K562 (cell line): ENCODE data around the gene PRR20A. TPM values are rescaled to one million over a fixed set of nuclear protein-coding genes. Genes with fewer than 3 reads are reported as not detected.
"Not testable (repeated sequence)": the region's sequence is repeated elsewhere in the genome, so short reads cannot be mapped to it uniquely, and the experiment has no call there.

Source experiments
- ATAC-seq: fragments of 200-7000 bp; cut with Tn5 transposase; 3 replicates; pipeline ENCODE4 v1.9.1; 2020; ENCODE audit warnings: moderate library complexity
- BruUV-seq: library from RNA; stranded (reverse); fragments of 400-500 nt; replicated peaks from 2 replicates; lab custom pipeline; 2021; lab: Mats Ljungman, UMichigan
- CTCF ChIA-PET: fragments of 300-600 bp; formaldehyde crosslinking; extraction: SDS; loops from one replicate; lab custom pipeline; 2021; ENCODE audit warnings: low intra/inter-chr PET ratio; lab: Yijun Ruan, JAX
- POLR2A ChIA-PET: fragments of 300-600, 350-650 bp; sonication (Branson Sonifier 250); formaldehyde crosslinking; extraction: SDS; loops from one replicate; lab custom pipeline; 2021; ENCODE audit warnings: antibody characterized with exemption, inconsistent platforms; lab: Yijun Ruan, JAX
- DNase-seq, 4 experiments: peaks; one replicate each; pipeline versions ENCODE4 v3.0.0 to v3.0.0-alpha.2; 2011 to 2018; ENCODE audit warnings: low spot score in 3 of 4, mixed read lengths in 3 of 4; ENCODE audit errors: extremely low read depth in 1 of 4
- FAIRE-seq: peaks from 2 replicates; lab custom pipeline; 2011; peaks lifted over from hg19 to GRCh38; lab: Jason Lieb, UNC
- H2AFZ ChIP-seq: 2 replicates; pipeline ENCODE4 v1.6.0; 2011; ENCODE audit warnings: low read depth, low read length, control low read depth, inconsistent platforms
- H3K27ac ChIP-seq: fragments of 200-600 bp; 3 replicates; pipeline ENCODE4 v1.8.0; 2011; ENCODE audit warnings: low read depth, mild to moderate bottlenecking, control low read depth, inconsistent platforms, low read length, moderate library complexity, mixed read lengths; ENCODE audit errors: extremely low read depth
- H3K27me3 ChIP-seq, 2 experiments: fragments of 300-600 bp in 1 of 2; 2 replicates in 1 of 2; 3 replicates in 1 of 2; pipeline versions ENCODE4 v1.6.0 to v1.8.0; 2011; ENCODE audit warnings: inconsistent platforms in 2 of 2, low read length in 2 of 2, mild to moderate bottlenecking in 1 of 2, mixed read lengths in 1 of 2, moderate library complexity in 1 of 2; ENCODE audit not compliant: control insufficient read depth in 2 of 2, insufficient read depth in 2 of 2
- H3K36me3 ChIP-seq: fragments of 300-600 bp; 3 replicates; pipeline ENCODE4 v1.8.0; 2011; ENCODE audit warnings: mild to moderate bottlenecking, low read length, inconsistent platforms; ENCODE audit not compliant: control insufficient read depth, insufficient read depth
- H3K4me1 ChIP-seq, 2 experiments: fragments of 200-600 bp in 1 of 2; replicated peaks in 1 of 2; 2 replicates in 1 of 2; 3 replicates in 1 of 2; pipeline versions ENCODE4 v1.5.1 to v1.8.0; 2011; ENCODE audit warnings: inconsistent platforms in 2 of 2, low read length in 2 of 2, mild to moderate bottlenecking in 1 of 2, mixed read lengths in 1 of 2, moderate library complexity in 1 of 2; ENCODE audit not compliant: control insufficient read depth in 2 of 2, insufficient read depth in 2 of 2
- H3K4me2 ChIP-seq: 2 replicates; pipeline ENCODE4 v1.6.1; 2011; ENCODE audit warnings: low read length, control low read depth, inconsistent platforms, mixed read lengths; ENCODE audit not compliant: insufficient read depth
- H3K4me3 ChIP-seq: fragments of 200-600 bp; sonication (generic), shearing (Covaris generic); 2 replicates; pipeline ENCODE4 v1.5.1; 2016; ENCODE audit warnings: control low read depth, inconsistent platforms
- H3K79me2 ChIP-seq: fragments of 200-600 bp; 3 replicates; pipeline ENCODE4 v1.8.0; 2011; ENCODE audit warnings: low read length, inconsistent platforms; ENCODE audit not compliant: control insufficient read depth, insufficient read depth
- H3K9ac ChIP-seq, 2 experiments: 2 replicates each; pipeline versions ENCODE4 v1.6.0 to v1.6.1; 2011; ENCODE audit warnings: low read depth in 2 of 2, low read length in 2 of 2, control low read depth in 1 of 2, inconsistent platforms in 1 of 2, mild to moderate bottlenecking in 1 of 2, mixed read lengths in 1 of 2; ENCODE audit not compliant: insufficient read depth in 1 of 2
- H3K9me1 ChIP-seq: one replicate; pipeline ENCODE4 v1.6.0; 2011; ENCODE audit warnings: inconsistent platforms, mild to moderate bottlenecking, low read length, moderate library complexity; ENCODE audit not compliant: control insufficient read depth, insufficient read depth
- H3K9me3 ChIP-seq: replicated peaks from 2 replicates; pipeline ENCODE4 v1.5.1; 2011; ENCODE audit warnings: low read depth, low read length, inconsistent platforms; ENCODE audit not compliant: control insufficient read depth, insufficient read depth
- H4K20me1 ChIP-seq: replicated peaks from 2 replicates; pipeline ENCODE4 v1.6.1; 2011; ENCODE audit warnings: low read length, inconsistent platforms, mixed read lengths; ENCODE audit not compliant: control insufficient read depth, insufficient read depth
- ARID1B ChIP-seq: fragments of 450-650 bp; IDR thresholded peaks from 2 replicates; pipeline ENCODE4 v1.6.1; 2016; ENCODE audit warnings: antibody characterized with exemption, mild to moderate bottlenecking, inconsistent platforms
- MYC ChIP-seq, 2 experiments: fragments of 250-450 bp in 1 of 2; sonication (Bioruptor Pico) in 1 of 2; IDR thresholded peaks; 2 replicates each; pipeline versions ENCODE4 v1.5.1 to v1.6.1; 2012 to 2021; ENCODE audit warnings: low read depth in 2 of 2, borderline replicate concordance in 1 of 2, improper control_type of control experiment in 1 of 2, low read length in 1 of 2, mild to moderate bottlenecking in 1 of 2, moderate library complexity in 1 of 2
- NCOA1 ChIP-seq: fragments of 450-650 bp; IDR thresholded peaks from 2 replicates; pipeline ENCODE4 v1.6.1; 2016; ENCODE audit warnings: low read depth
- RFX1 ChIP-seq: fragments of 450-650 bp; IDR thresholded peaks from 2 replicates; pipeline ENCODE4 v1.6.1; 2016; ENCODE audit warnings: mild to moderate bottlenecking, moderate library complexity
- SMARCE1 ChIP-seq: fragments of 450-650 bp; IDR thresholded peaks from 2 replicates; pipeline ENCODE4 v1.7.1; 2016; ENCODE audit warnings: mild to moderate bottlenecking
- WGBS: fragments of 100-300 bp; shearing (Covaris generic); methylation state at CpG from one replicate; pipeline ENCODE4 v1.1.6; 2016; ENCODE audit warnings: low coverage, mixed read lengths; ENCODE audit not compliant: insufficient coverage; ENCODE audit errors: missing lambda C conversion rate; 5-methylcytosine and 5-hydroxymethylcytosine counted together
- in situ Hi-C: fragments of 300-500 bp; cut with MboI; formaldehyde crosslinking; loops from 4 replicates; pipeline ENCODE4 v1.15.0; 2018; ENCODE audit warnings: inconsistent platforms, mixed read lengths
- intact Hi-C: fragments of 100-400 bp; cut with micrococcal nuclease; formaldehyde crosslinking; loops from 2 replicates; pipeline ENCODE4 v1.14.2; 2022
- polyA plus RNA-seq, 8 experiments: library from polyadenylated mRNA; depleted of rRNA in 4 of 8; stranded (reverse) in 5 of 8; unstranded in 3 of 8; fragments of >200 nt; fragmentation: Nextera tagmentation in 2 of 8; fragmentation: Illumina TruSeq in 1 of 8; extraction: Ambion mirVana in 2 of 8; extraction: Trizol in 1 of 8; gene quantifications; 2 replicates each; pipeline versions ENCODE4 v1.2.1 to v1.2.3, GENCODE V29; 2011 to 2014; ENCODE audit warnings: inconsistent platforms in 1 of 8, missing spikeins in 1 of 8
- small RNA-seq: library from RNA; depleted of rRNA; stranded (forward); fragments of <200 nt; gene quantifications from one replicate; pipeline ENCODE3, GENCODE V24; 2014
- total RNA-seq, 7 experiments: library from RNA; depleted of rRNA in 6 of 7; stranded (reverse); fragments of >200 nt in 6 of 7; fragmentation: Illumina TruSeq in 2 of 7; extraction: Trizol in 2 of 7; gene quantifications; 2 replicates each; pipeline versions ENCODE4 v1.2.1 to v1.2.3, GENCODE V29; 2011 to 2021; ENCODE audit warnings: low replicate concordance in 1 of 7

Gene PRR20A
- total and polyA plus RNA-seq, 9 of the 15 experiments (the other 6 are each of a cell fraction or from before 2014, with no cell fraction given): not detected

GRCh38 chr13:57166897-57167296 is 26.2 kb downstream of the PRR20A start, which contains the start of gene PRR20E:
PRR20E (plus strand) TSS chr13:57167197; CDS start chr13:57167584, 387 bp downstream.
- intact Hi-C loops, FAIRE-seq, H3K9ac ChIP-seq, POLR2A ChIA-PET, H3K27ac ChIP-seq, ATAC-seq, H3K4me1 ChIP-seq, BruUV-seq, in situ Hi-C loops, H3K9me3 ChIP-seq, H4K20me1 ChIP-seq, DNase-seq, H3K79me2 ChIP-seq, H3K9me1 ChIP-seq, H3K36me3 ChIP-seq, H3K27me3 ChIP-seq, H3K4me2 ChIP-seq, CTCF ChIA-PET, H3K4me3 ChIP-seq, H2AFZ ChIP-seq: not testable (repeated sequence)
- no CpG with 5 or more reads among the region's 22 CpGs for WGBS

- no peaks in the 10 kb centered on the region for H3K4me1 ChIP-seq
- DNase-seq (no peak), FAIRE-seq (no peak), ATAC-seq (no peak)
- in situ Hi-C loops (no loop called here), intact Hi-C loops (no loop called here)
- H3K4me2 ChIP-seq: no peak overlapping the region
- no peaks in the 10 kb centered on the region for H3K9me3 ChIP-seq
- no peak overlapping the region for H2AFZ ChIP-seq
- H3K9ac ChIP-seq: no peak overlapping the region
- H3K27me3 ChIP-seq: no peaks in the 10 kb centered on the region
- no peak overlapping the region for H3K27ac ChIP-seq
- POLR2A ChIA-PET: no interaction called here
- H3K36me3 ChIP-seq: no peaks in the 10 kb centered on the region
- no TSS peak for BruUV-seq
- H4K20me1 ChIP-seq: no peaks in the 10 kb centered on the region
- TF ChIP-seq SMARCE1: no peak
- no peak for TF ChIP-seq NCOA1
- TF ChIP-seq MYC (IDR thresholded peaks at IDR 0.05; ENCODE audit: low read depth, low read length): no peak
- no peak for TF ChIP-seq MYC (CRISPR knock-in tag; IDR thresholded peaks at IDR 0.05; ENCODE audit: borderline replicate concordance, low read depth)
- TF ChIP-seq ARID1B: no peak
- TF ChIP-seq RFX1: no peak
- H3K79me2 ChIP-seq: no peaks in the 10 kb centered on the region
- CTCF ChIA-PET: no interaction called here
- H3K4me3 ChIP-seq: no peak overlapping the region
- 0% methylated on average over 1 of the region's 1 CpG for WGBS
- H3K9me1 ChIP-seq: no peaks in the 10 kb centered on the region
Measured at GRCh38 chr13:57191667-57192066, 50.9 kb downstream of the PRR20A start.

Small RNA genes lying within 50 kb of the gene (small RNA-seq; reads per million reads assigned to genes)
- not detected for gene PRR20FP

Other genes starting within 250 kb of the PRR20A start
- gene PRR20B, start 6.6 kb downstream of the PRR20A start, total RNA-seq (2014; rRNA removed): not detected in 2 replicates
- not detected in 2 replicates for gene PRR20B, start 6.6 kb downstream of the PRR20A start, total RNA-seq (2014; rRNA removed; fragmentation: Illumina TruSeq; extraction: Trizol)
- not detected in 2 replicates for gene PRR20B, start 6.6 kb downstream of the PRR20A start, total RNA-seq (2015; rRNA removed; fragmentation: Illumina TruSeq; extraction: Trizol)
- not detected in 2 replicates for gene PRR20B, start 6.6 kb downstream of the PRR20A start, total RNA-seq (2021)
- gene PRR20B, start 6.6 kb downstream of the PRR20A start, polyA plus RNA-seq (2011; rRNA removed): not detected in 2 replicates
- not detected in 2 replicates for gene PRR20B, start 6.6 kb downstream of the PRR20A start, polyA plus RNA-seq (2014; fragmentation: Illumina TruSeq; extraction: Trizol)
- gene PRR20B, start 6.6 kb downstream of the PRR20A start, polyA plus RNA-seq (2014; fragmentation: Nextera tagmentation; extraction: Ambion mirVana): not detected
- not detected in 2 replicates for gene PRR20B, start 6.6 kb downstream of the PRR20A start, polyA plus RNA-seq (2014; rRNA removed)
- gene PRR20C, start 13.1 kb downstream of the PRR20A start, total RNA-seq (2014; rRNA removed): not detected in 2 replicates
- not detected in 2 replicates for gene PRR20C, start 13.1 kb downstream of the PRR20A start, total RNA-seq (2014; rRNA removed; fragmentation: Illumina TruSeq; extraction: Trizol)
- not detected in 2 replicates for gene PRR20C, start 13.1 kb downstream of the PRR20A start, total RNA-seq (2015; rRNA removed; fragmentation: Illumina TruSeq; extraction: Trizol)
- gene PRR20C, start 13.1 kb downstream of the PRR20A start, total RNA-seq (2021): not detected in 2 replicates
- gene PRR20C, start 13.1 kb downstream of the PRR20A start, polyA plus RNA-seq (2011; rRNA removed): not detected in 2 replicates
- not detected in 2 replicates for gene PRR20C, start 13.1 kb downstream of the PRR20A start, polyA plus RNA-seq (2014; fragmentation: Illumina TruSeq; extraction: Trizol)
- not detected for gene PRR20C, start 13.1 kb downstream of the PRR20A start, polyA plus RNA-seq (2014; fragmentation: Nextera tagmentation; extraction: Ambion mirVana)
- gene PRR20C, start 13.1 kb downstream of the PRR20A start, polyA plus RNA-seq (2014; rRNA removed): not detected in 2 replicates
- not detected in 2 replicates for gene PRR20D, start 19.7 kb downstream of the PRR20A start, total RNA-seq (2014; rRNA removed)
- not detected in 2 replicates for gene PRR20D, start 19.7 kb downstream of the PRR20A start, total RNA-seq (2014; rRNA removed; fragmentation: Illumina TruSeq; extraction: Trizol)
- not detected in 2 replicates for gene PRR20D, start 19.7 kb downstream of the PRR20A start, total RNA-seq (2015; rRNA removed; fragmentation: Illumina TruSeq; extraction: Trizol)
- not detected in 2 replicates for gene PRR20D, start 19.7 kb downstream of the PRR20A start, total RNA-seq (2021)
- gene PRR20D, start 19.7 kb downstream of the PRR20A start, polyA plus RNA-seq (2011; rRNA removed): not detected in 2 replicates
- gene PRR20D, start 19.7 kb downstream of the PRR20A start, polyA plus RNA-seq (2014; fragmentation: Illumina TruSeq; extraction: Trizol): not detected in 2 replicates
- gene PRR20D, start 19.7 kb downstream of the PRR20A start, polyA plus RNA-seq (2014; fragmentation: Nextera tagmentation; extraction: Ambion mirVana): not detected
- not detected in 2 replicates for gene PRR20D, start 19.7 kb downstream of the PRR20A start, polyA plus RNA-seq (2014; rRNA removed)
- not detected in 2 replicates for gene PRR20E, start 26.3 kb downstream of the PRR20A start, total RNA-seq (2014; rRNA removed)
- gene PRR20E, start 26.3 kb downstream of the PRR20A start, total RNA-seq (2014; rRNA removed; fragmentation: Illumina TruSeq; extraction: Trizol): not detected in 2 replicates
- not detected in 2 replicates for gene PRR20E, start 26.3 kb downstream of the PRR20A start, total RNA-seq (2015; rRNA removed; fragmentation: Illumina TruSeq; extraction: Trizol)
- gene PRR20E, start 26.3 kb downstream of the PRR20A start, total RNA-seq (2021): not detected in 2 replicates
- not detected in 2 replicates for gene PRR20E, start 26.3 kb downstream of the PRR20A start, polyA plus RNA-seq (2011; rRNA removed)
- gene PRR20E, start 26.3 kb downstream of the PRR20A start, polyA plus RNA-seq (2014; fragmentation: Illumina TruSeq; extraction: Trizol): not detected in 2 replicates
- gene PRR20E, start 26.3 kb downstream of the PRR20A start, polyA plus RNA-seq (2014; fragmentation: Nextera tagmentation; extraction: Ambion mirVana): not detected
- gene PRR20E, start 26.3 kb downstream of the PRR20A start, polyA plus RNA-seq (2014; rRNA removed): not detected in 2 replicates